Measurements from ENCODE around the gene ZNF716.
"Not testable (repeated sequence)": the region's sequence is repeated elsewhere in the genome, so short reads cannot be mapped to it uniquely, and the experiment has no call there.

The ZNF716 gene

DNA sequence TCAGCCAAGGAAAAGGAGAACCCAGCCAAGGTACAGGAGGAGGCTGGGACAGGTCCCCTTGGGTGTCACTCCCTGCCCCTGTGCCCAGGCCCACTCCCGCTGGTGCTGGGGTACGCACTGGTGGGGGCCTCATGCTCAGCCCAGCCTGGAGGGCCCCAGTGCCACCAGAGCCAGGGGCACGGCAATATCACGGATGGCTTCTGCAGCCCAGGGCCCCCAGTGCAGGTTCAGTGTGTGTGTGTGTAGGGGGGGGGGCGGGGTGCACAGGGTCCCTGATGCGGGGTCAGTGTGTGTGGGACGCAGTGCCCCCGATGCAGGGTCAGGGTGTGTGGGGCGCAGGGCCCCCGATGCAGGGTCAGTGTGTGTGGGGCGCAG is 23.4 kb upstream of the ZNF716 start:
- DNase-seq (ENCODE audit: low spot score): no peak

GRCh38 chr7:57427146-57427545 is 22.8 kb upstream of the ZNF716 start:
- DNase-seq (ENCODE audit: low spot score): no peak

- no peak for DNase-seq (ENCODE audit: low spot score)
Observed at GRCh38 chr7:57427594-57427993, 22.4 kb upstream of the ZNF716 start.

GRCh38 chr7:57432583-57432982 is 17.4 kb upstream of the ZNF716 start:
- DNase-seq (ENCODE audit: low spot score): no peak

DNA sequence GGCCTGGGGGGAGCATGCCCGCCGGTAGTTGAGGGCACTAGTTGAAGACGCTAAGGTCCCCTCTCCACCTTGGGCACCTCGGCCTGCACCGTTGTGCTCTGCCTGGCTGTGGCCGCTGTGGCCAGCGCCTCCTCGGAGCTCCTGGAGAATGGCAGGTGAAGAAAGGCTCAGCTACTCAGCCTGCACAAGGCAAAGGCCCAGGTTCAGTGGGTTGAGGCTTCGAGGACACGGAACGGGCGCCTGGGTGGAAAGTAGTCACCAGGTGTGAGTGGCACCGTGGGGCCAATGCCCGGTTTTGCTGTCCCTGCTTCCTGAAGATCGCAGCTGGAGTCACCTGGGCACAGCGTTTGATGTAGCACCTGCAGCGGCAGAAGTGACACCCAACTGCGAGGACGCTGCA is 12.4 kb upstream of the ZNF716 start:
- DNase-seq (ENCODE audit: low spot score): no peak

- no peak for DNase-seq (ENCODE audit: low spot score)
Observed at GRCh38 chr7:57438244-57438643, 11.7 kb upstream of the ZNF716 start.

DNA sequence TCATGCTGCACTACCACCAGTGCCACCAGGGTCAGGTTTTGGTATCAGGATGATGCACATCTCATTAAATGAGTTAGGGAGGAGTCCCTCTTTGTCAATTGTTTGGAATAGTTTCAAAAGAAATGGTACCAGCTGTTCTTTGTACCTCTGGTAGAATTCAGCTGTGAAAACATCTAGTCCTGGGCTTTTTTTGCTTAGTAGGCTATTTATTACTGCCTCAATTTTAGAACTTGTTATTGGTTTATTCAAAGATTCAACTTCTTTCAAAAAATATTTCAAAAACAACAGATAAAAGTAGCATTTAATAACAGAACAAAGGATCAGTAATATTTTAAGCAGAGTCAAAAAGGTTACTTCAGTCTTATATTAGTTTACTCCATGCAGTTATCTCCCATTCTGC is 6.4 kb upstream of the ZNF716 start:
- no peak for DNase-seq (ENCODE audit: low spot score)

DNA sequence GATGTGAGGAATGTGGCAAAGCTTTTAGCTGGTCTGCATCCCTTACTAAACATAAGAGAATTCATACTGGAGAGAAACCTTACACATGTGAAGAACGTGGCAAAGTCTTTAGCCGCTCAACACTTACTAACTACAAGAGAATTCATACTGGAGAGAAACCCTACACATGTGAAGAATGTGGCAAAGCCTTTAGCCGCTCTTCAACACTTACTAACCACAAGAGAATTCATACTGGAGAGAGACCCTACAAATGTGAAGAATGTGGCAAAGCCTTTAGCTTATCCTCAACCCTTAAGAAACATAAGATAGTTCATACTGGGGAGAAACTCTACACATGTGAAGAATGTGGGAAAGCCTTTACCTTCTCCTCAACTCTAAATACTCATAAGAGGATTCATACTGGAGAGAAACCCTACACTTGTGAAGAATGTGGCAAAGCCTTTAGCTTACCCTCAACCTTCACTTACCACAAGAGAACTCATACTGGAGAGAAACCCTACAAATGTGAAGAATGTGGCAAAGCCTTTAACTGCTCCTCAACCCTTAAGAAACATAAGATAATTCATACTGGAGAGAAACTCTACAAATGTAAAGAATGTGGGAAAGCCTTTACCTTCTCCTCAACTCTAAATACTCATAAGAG is 19.3 kb downstream of the ZNF716 start:
- DNase-seq (ENCODE audit: low spot score): not testable (repeated sequence)

GRCh38 chr7:57480304-57480703 is 30.3 kb downstream of the ZNF716 start:
- DNase-seq (ENCODE audit: low spot score): not testable (repeated sequence)

DNA sequence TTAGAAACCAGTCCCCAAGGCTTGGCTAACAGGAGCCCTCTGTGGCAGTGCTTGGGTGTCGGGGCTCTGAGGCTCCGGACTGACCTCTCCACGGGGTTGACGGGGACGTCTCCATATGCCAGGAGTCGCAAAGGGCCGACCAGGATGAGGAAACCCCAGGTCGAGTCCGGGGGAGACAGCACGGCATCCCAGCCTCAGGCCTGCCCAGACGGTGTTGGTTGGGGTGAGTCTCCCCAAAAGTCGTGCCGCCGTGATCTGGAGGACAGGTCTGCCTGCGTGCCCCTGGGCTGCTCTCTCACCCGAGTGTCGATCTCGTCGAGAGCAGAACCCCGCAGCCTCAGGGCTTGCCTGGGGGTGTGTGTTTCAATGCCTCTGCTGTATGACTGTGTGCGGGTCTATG is 35.0 kb downstream of the ZNF716 start:
- not testable (repeated sequence) for DNase-seq (ENCODE audit: low spot score)

- no peak for DNase-seq (ENCODE audit: low spot score)
Observed at GRCh38 chr7:57487957-57488356, 38.0 kb downstream of the ZNF716 start.

DNA sequence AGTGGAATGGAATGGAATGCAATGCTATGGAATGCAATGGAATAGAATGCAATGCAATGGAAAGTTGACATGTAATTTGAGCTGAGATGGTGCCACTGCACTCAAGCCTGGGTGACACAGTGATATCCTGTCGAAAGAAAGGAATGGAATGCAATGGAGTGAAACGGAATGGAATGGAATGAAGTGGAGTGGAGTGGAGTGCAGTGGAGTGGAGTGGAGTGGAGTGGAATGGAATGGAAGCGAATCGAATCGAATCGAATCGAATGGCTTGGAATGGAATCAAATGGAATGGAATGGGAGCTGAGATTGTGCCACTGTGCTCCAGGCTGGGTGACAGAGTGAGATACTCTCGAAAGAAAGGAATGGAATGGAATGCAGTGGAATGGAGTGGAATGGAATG is 45.1 kb downstream of the ZNF716 start:
- DNase-seq (ENCODE audit: low spot score): not testable (repeated sequence)

DNA sequence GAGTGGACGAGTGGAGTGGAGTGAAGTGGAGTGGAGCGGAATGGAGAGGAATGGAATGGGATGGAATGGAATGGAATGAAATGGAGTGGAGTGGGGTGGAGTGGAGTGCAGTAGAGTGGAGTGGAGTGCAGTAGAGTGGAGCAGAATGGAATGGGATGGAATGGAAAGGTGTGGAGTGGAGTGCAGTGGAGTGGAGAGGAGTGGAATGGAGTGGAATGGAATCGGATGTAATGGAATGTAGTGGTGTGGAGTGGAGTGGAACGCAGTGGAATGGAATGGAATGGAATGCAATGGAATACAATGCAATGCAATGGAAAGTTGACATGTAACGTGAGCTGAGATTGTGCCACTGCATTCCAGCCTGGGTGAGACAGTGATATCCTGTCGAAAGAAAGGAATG is 46.4 kb downstream of the ZNF716 start:
- no peak for DNase-seq (ENCODE audit: low spot score)

DNA sequence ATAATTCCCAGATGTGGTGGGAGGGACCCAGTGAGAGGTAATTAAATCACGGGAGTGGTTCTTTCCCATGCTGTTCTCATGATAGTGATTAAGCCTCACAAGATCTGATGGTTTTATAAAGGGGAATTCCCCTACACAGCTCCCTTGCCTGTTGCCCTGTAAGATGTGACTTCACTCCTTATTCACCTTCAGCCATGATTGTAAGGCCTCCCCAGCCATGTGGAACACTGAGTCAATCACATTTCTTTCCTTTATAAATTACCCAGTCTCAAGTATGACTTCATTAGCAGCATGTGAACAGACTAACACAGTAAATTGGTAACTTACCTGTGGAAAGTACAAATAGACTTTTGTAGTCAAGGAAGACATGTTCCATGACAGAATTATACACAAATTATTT is 55.2 kb downstream of the ZNF716 start:
- DNase-seq (ENCODE audit: low spot score): no peak
